ENCODE results near the gene ZNF846.
"Not testable (repeated sequence)": the region's sequence is repeated elsewhere in the genome, so short reads cannot be mapped to it uniquely, and the experiment has no call there.

Gene ZNF846

GRCh38 chr19:9727644-9728043 is 40.9 kb downstream of the ZNF846 start:
- no peak for DNase-seq (ENCODE audit: low read depth)
- H3K4me3 ChIP-seq (ENCODE audit: low read length), result no peak overlapping the region
- TF ChIP-seq, protein P1, sequence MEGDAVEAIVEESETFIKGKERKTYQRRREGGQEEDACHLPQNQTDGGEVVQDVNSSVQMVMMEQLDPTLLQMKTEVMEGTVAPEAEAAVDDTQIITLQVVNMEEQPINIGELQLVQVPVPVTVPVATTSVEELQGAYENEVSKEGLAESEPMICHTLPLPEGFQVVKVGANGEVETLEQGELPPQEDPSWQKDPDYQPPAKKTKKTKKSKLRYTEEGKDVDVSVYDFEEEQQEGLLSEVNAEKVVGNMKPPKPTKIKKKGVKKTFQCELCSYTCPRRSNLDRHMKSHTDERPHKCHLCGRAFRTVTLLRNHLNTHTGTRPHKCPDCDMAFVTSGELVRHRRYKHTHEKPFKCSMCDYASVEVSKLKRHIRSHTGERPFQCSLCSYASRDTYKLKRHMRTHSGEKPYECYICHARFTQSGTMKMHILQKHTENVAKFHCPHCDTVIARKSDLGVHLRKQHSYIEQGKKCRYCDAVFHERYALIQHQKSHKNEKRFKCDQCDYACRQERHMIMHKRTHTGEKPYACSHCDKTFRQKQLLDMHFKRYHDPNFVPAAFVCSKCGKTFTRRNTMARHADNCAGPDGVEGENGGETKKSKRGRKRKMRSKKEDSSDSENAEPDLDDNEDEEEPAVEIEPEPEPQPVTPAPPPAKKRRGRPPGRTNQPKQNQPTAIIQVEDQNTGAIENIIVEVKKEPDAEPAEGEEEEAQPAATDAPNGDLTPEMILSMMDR (conservative IDR thresholded peaks at IDR 0.05; ENCODE audit: low read length), result no peak

DNA sequence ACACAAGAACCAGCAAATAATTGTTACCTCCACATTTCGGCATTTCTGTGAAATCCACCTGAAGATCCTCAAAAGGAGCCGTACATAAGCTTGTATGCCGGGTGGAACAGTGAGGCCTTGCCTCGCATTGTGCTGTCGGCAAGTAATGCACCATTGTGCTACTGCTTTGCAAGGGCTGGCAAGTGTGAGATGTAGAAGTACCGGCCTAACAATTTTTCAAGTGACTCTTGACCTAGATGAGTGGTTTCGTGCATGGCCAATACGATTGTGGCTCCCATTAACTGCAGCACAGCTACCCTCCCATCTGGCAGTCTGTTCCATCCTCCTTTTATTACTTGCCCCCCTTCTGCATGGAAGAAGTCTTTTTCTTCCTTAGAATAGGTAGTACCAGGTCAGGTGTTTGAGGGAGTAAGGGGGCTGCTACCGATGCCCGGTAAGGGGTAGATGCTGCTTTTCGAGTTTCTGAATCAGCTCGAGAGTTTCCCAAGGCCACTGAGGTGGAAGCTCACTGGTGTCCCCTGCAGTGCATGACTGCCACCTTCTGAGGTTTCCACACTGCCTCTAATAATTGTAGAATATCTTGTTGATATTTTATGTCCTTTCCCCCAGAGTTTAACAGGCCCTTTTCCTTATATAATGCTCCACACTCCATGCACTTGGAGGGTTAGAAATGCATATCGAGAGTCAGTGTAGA is 42.9 kb downstream of the ZNF846 start:
- H3K4me3 ChIP-seq (ENCODE audit: low read length); DNase-seq (ENCODE audit: low read depth): not testable (repeated sequence)

GRCh38 chr19:9724157-9724556 is 44.4 kb downstream of the ZNF846 start:
- H3K4me3 ChIP-seq (ENCODE audit: low read length), result no peak overlapping the region
- TF ChIP-seq, protein P1 (conservative IDR thresholded peaks at IDR 0.05; ENCODE audit: low read length), result no peak
- no peak for DNase-seq (ENCODE audit: low read depth)

DNA sequence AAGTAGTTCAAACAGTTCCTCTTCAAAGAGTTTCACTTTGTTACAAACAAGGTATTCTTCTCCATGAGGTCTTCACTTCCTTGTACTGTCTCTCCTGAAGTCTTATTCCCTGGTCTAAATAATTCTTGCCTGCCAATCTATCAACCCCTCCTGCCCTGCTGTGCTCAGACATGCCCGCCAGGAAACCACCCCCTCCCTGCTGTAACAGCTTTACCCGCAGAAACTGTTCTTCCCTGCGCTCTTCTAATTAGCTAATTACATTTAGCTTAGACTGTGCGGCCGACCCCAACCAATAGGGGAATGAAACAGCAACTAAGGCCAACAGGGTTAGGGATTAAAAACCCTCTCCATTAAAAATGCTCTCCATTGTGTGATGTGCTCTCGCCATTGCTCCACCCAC is 46.7 kb downstream of the ZNF846 start:
- H3K4me3 ChIP-seq (ENCODE audit: low read length), result no peak overlapping the region
- TF ChIP-seq, protein P1 (conservative IDR thresholded peaks at IDR 0.05; ENCODE audit: low read length), result no peak
- DNase-seq (ENCODE audit: low read depth), result no peak

GRCh38 chr19:9720541-9720940 is 48.0 kb downstream of the ZNF846 start:
- no peak overlapping the region for H3K4me3 ChIP-seq (ENCODE audit: low read length)
- TF ChIP-seq, protein P1 (conservative IDR thresholded peaks at IDR 0.05; ENCODE audit: low read length), result no peak
- no peak for DNase-seq (ENCODE audit: low read depth)

DNA sequence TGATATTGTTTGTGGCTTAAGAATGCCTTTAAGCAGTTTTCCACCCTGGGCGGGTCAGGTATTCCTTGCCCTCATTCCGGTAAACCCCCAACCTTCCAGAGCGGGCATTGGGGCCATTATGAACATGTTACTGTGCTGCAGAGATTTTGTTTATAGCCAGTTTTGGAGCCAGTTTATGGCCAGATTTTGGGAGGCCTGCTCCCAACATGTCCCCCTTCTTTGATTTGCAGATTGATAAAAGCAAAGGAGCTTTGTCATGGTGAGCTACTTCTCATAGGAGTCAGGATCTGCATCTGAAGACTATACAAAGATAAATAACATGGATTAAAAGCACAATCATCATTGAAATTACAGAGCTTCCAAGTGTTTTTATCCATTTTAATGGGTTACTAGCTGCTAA is 56.7 kb downstream of the ZNF846 start:
- DNase-seq (ENCODE audit: low read depth), result no peak
- TF ChIP-seq, protein P1 (conservative IDR thresholded peaks at IDR 0.05; ENCODE audit: low read length), result no peak
- H3K4me3 ChIP-seq (ENCODE audit: low read length), result no peak overlapping the region

- TF ChIP-seq, protein P1 (conservative IDR thresholded peaks at IDR 0.05; ENCODE audit: low read length), result no peak
- no peak for DNase-seq (ENCODE audit: low read depth)
Measured at GRCh38 chr19:9709305-9709704, 59.2 kb downstream of the ZNF846 start.

More at GRCh38 chr19:9709305-9709704, 59.2 kb downstream of the ZNF846 start:
- H3K4me3 ChIP-seq (ENCODE audit: low read length), result no peak overlapping the region
